ENCODE measurements around the gene COX6B2.

GRCh38 chr19:55376241-55376933 lies 21.9 kb upstream of the COX6B2 start, which contains the start of gene TMEM190:
- TF ChIP-seq ZNF266 (tag by site-specific recombination; IDR thresholded peaks at IDR 0.05; ENCODE audit: low read depth) (no peak), ZBTB11 (tag by site-specific recombination; conservative IDR thresholded peaks at IDR 0.05; ENCODE audit: low read depth) (no peak), CTCF (tag by site-specific recombination; IDR thresholded peaks at IDR 0.05) (no peak), REST (tag by site-specific recombination; IDR thresholded peaks at IDR 0.05) (no peak), ZNF292 (tag by site-specific recombination; IDR thresholded peaks at IDR 0.05; ENCODE audit: borderline replicate concordance, low read depth) (no peak)

Data from HEK293 (cell line).